IMR-90 (cell line): Measurements from ENCODE around the gene NEK11. TPM values are rescaled to one million over a fixed set of nuclear protein-coding genes. Genes with fewer than 3 reads are reported as not detected.

Experiments used
- ATAC-seq: fragments of 200-7000 bp; cut with Tn5 transposase; 2 replicates; pipeline ENCODE4 v1.9.1; 2020; ENCODE audit warnings: low read depth, mild to moderate bottlenecking, moderate library complexity
- BruUV-seq: library from RNA; stranded (reverse); fragments of 400-500 nt; replicated peaks from 2 replicates; lab custom pipeline; 2021; lab: Mats Ljungman, UMichigan
- CTCF ChIA-PET: fragments of 300-600 bp; formaldehyde crosslinking; extraction: SDS; loops from one replicate; lab custom pipeline; 2021; ENCODE audit warnings: antibody characterized with exemption; lab: Yijun Ruan, JAX
- POLR2A ChIA-PET: fragments of 300-600 bp; sonication (Branson Sonifier 250); formaldehyde crosslinking; loops from one replicate; lab custom pipeline; 2022; ENCODE audit warnings: antibody characterized with exemption; ENCODE audit not compliant: unreplicated experiment; lab: Charles Lee
- DNase-seq: peaks from one replicate; pipeline ENCODE4 v3.0.0; 2013
- H2AFZ ChIP-seq: replicated peaks from 2 replicates; pipeline ENCODE3; 2013; ENCODE audit warnings: low read length, mild to moderate bottlenecking; ENCODE audit not compliant: poor library complexity
- H2AK5ac ChIP-seq: 2 replicates; pipeline ENCODE4 v1.6.1; 2013; ENCODE audit warnings: low read depth, low read length, inconsistent platforms
- H2AK9ac ChIP-seq: replicated peaks from 2 replicates; pipeline ENCODE3; 2013; ENCODE audit warnings: mild to moderate bottlenecking, low read depth, low read length, moderate library complexity; ENCODE audit not compliant: poor library complexity
- H2BK120ac ChIP-seq: 2 replicates; pipeline ENCODE4 v1.6.1; 2013; ENCODE audit warnings: low read depth, low read length, inconsistent platforms
- H2BK15ac ChIP-seq: 3 replicates; pipeline ENCODE4 v1.6.1; 2013; ENCODE audit warnings: low read depth, low read length, inconsistent platforms
- H2BK20ac ChIP-seq: 2 replicates; pipeline ENCODE4 v1.6.1; 2013; ENCODE audit warnings: low read depth, mild to moderate bottlenecking, inconsistent platforms, low read length, moderate library complexity
- H2BK5ac ChIP-seq: 2 replicates; pipeline ENCODE4 v1.6.1; 2013; ENCODE audit warnings: mild to moderate bottlenecking, low read depth, low read length, inconsistent platforms; ENCODE audit not compliant: poor library complexity, severe bottlenecking
- H3K14ac ChIP-seq: replicated peaks from 2 replicates; pipeline ENCODE4 v1.6.1; 2013; ENCODE audit warnings: low read depth, low read length, inconsistent platforms
- H3K18ac ChIP-seq: 2 replicates; pipeline ENCODE4 v1.6.1; 2013; ENCODE audit warnings: low read depth, low read length, control low read depth
- H3K23ac ChIP-seq: 2 replicates; pipeline ENCODE4 v1.6.1; 2013; ENCODE audit warnings: low read depth, low read length, inconsistent platforms
- H3K27ac ChIP-seq: 2 replicates; pipeline ENCODE4 v1.5.1; 2013; ENCODE audit warnings: mild to moderate bottlenecking, control low read depth, low read length; ENCODE audit not compliant: insufficient read depth
- H3K27me3 ChIP-seq: 2 replicates; pipeline ENCODE4 v1.6.1; 2013; ENCODE audit warnings: low read length; ENCODE audit not compliant: control insufficient read depth, insufficient read depth
- H3K36me3 ChIP-seq: 2 replicates; pipeline ENCODE4 v1.6.1; 2013; ENCODE audit warnings: low read length, mixed read lengths; ENCODE audit not compliant: control insufficient read depth, insufficient read depth
- H3K4ac ChIP-seq: 2 replicates; pipeline ENCODE4 v1.6.1; 2013; ENCODE audit warnings: low read depth, low read length, inconsistent platforms
- H3K4me1 ChIP-seq: 2 replicates; pipeline ENCODE4 v1.6.1; 2013; ENCODE audit warnings: low read length, mixed read lengths; ENCODE audit not compliant: control insufficient read depth, insufficient read depth
- H3K4me2 ChIP-seq: 2 replicates; pipeline ENCODE4 v1.6.1; 2013; ENCODE audit warnings: low read depth, mild to moderate bottlenecking, control low read depth, low read length, moderate library complexity
- H3K4me3 ChIP-seq: 2 replicates; pipeline ENCODE4 v1.5.1; 2013; ENCODE audit warnings: low read depth, mild to moderate bottlenecking, control low read depth, low read length, moderate library complexity; ENCODE audit not compliant: insufficient read depth
- H3K56ac ChIP-seq: 2 replicates; pipeline ENCODE4 v1.6.1; 2013; ENCODE audit warnings: low read length, inconsistent platforms; ENCODE audit not compliant: insufficient read depth; ENCODE audit errors: extremely low read depth
- H3K79me1 ChIP-seq, 2 experiments: 2 replicates each; pipeline ENCODE4 v1.6.1; 2013; ENCODE audit warnings: low read length in 2 of 2, inconsistent platforms in 1 of 2, low read depth in 1 of 2
- H3K9ac ChIP-seq: 2 replicates; pipeline ENCODE4 v1.6.1; 2013; ENCODE audit warnings: low read depth, low read length, control low read depth
- H3K9me1 ChIP-seq: 2 replicates; pipeline ENCODE4 v1.6.1; 2013; ENCODE audit warnings: low read length, inconsistent platforms; ENCODE audit not compliant: insufficient read depth
- H3K9me3 ChIP-seq: 2 replicates; pipeline ENCODE4 v1.6.1; 2013; ENCODE audit warnings: low read length; ENCODE audit not compliant: control insufficient read depth, insufficient read depth
- H4K20me1 ChIP-seq: 2 replicates; pipeline ENCODE4 v1.6.1; 2013; ENCODE audit warnings: low read length, inconsistent platforms; ENCODE audit not compliant: insufficient read depth
- H4K5ac ChIP-seq: 2 replicates; pipeline ENCODE4 v1.6.1; 2013; ENCODE audit warnings: mild to moderate bottlenecking, low read depth, low read length, control low read depth
- H4K8ac ChIP-seq, 2 experiments: 2 replicates each; pipeline ENCODE4 v1.6.1; 2013; ENCODE audit warnings: low read depth in 2 of 2, low read length in 2 of 2, control low read depth in 1 of 2, inconsistent platforms in 1 of 2
- H4K91ac ChIP-seq: 2 replicates; pipeline ENCODE4 v1.6.1; 2013; ENCODE audit warnings: low read depth, low read length, inconsistent platforms; ENCODE audit not compliant: insufficient read depth
- BHLHE40 ChIP-seq: fragments of 150-350 bp; IDR thresholded peaks from 2 replicates; pipeline ENCODE4 v1.6.1; 2016; ENCODE audit warnings: mild to moderate bottlenecking, low read depth, low read length
- CEBPB ChIP-seq: IDR thresholded peaks from 2 replicates; pipeline ENCODE4 v1.6.1; 2012; ENCODE audit warnings: low read depth, low read length, improper control_type of control experiment
- CHD1 ChIP-seq: IDR thresholded peaks from 2 replicates; pipeline ENCODE4 v1.6.1; 2012; ENCODE audit warnings: low read depth, low read length, improper control_type of control experiment
- CTCF ChIP-seq: conservative IDR thresholded peaks from 2 replicates; pipeline ENCODE4 v1.5.1; 2012; ENCODE audit warnings: mild to moderate bottlenecking, low read depth, low read length, improper control_type of control experiment
- ELK1 ChIP-seq: fragments of 150-350 bp; IDR thresholded peaks from 2 replicates; pipeline ENCODE4 v1.6.1; 2016; ENCODE audit warnings: low read depth, mild to moderate bottlenecking, low read length, moderate library complexity, borderline replicate concordance
- FOS ChIP-seq: fragments of 150-350 bp; IDR thresholded peaks from 2 replicates; pipeline ENCODE4 v1.6.1; 2016; ENCODE audit warnings: low read depth, low read length
- MAFK ChIP-seq: IDR thresholded peaks from 2 replicates; pipeline ENCODE4 v1.6.1; 2012; ENCODE audit warnings: low read depth, low read length, improper control_type of control experiment
- MAZ ChIP-seq: IDR thresholded peaks from 2 replicates; pipeline ENCODE4 v1.6.1; 2012; ENCODE audit warnings: low read depth, mild to moderate bottlenecking, low read length, improper control_type of control experiment, moderate library complexity, borderline replicate concordance
- MXI1 ChIP-seq: IDR thresholded peaks from 2 replicates; pipeline ENCODE4 v1.6.1; 2012; ENCODE audit warnings: low read depth, mild to moderate bottlenecking, low read length, moderate library complexity, borderline replicate concordance
- NFE2L2 ChIP-seq: fragments of 150-350 bp; IDR thresholded peaks from 2 replicates; pipeline ENCODE4 v1.6.1; 2016; ENCODE audit warnings: low read depth, mild to moderate bottlenecking, low read length
- POLR2A ChIP-seq: IDR thresholded peaks from 2 replicates; pipeline ENCODE4 v1.6.1; 2012; ENCODE audit warnings: mild to moderate bottlenecking, low read depth, low read length
- RAD21 ChIP-seq: IDR thresholded peaks from 2 replicates; pipeline ENCODE4 v1.6.1; 2012; ENCODE audit warnings: low read length, improper control_type of control experiment
- RCOR1 ChIP-seq: IDR thresholded peaks from 2 replicates; pipeline ENCODE4 v1.6.1; 2012; ENCODE audit warnings: mild to moderate bottlenecking, low read length, improper control_type of control experiment; ENCODE audit not compliant: insufficient replicate concordance
- RFX5 ChIP-seq: IDR thresholded peaks from 2 replicates; pipeline ENCODE4 v1.8.0; 2012; ENCODE audit warnings: low read depth, mild to moderate bottlenecking, low read length, moderate library complexity
- SMC3 ChIP-seq: fragments of 150-350 bp; IDR thresholded peaks from 2 replicates; pipeline ENCODE4 v1.6.1; 2016; ENCODE audit warnings: low read depth, mild to moderate bottlenecking, antibody characterized with exemption, low read length, moderate library complexity
- WGBS, 2 experiments: methylation state at CpG; one replicate each; pipeline versions ENCODE4 v1.1.5 to v1.1.7; 2013; ENCODE audit warnings: missing lambda C conversion rate in 2 of 2; ENCODE audit not compliant: insufficient read length in 1 of 2; ENCODE audit errors: extremely low coverage in 2 of 2; 5-methylcytosine and 5-hydroxymethylcytosine counted together
- dilution Hi-C: fragments of 300-500 bp; cut with HindIII; formaldehyde crosslinking; loops from one replicate; pipeline ENCODE4 v1.14.3; 2018; ENCODE audit warnings: low sequenced_read_pairs; ENCODE audit not compliant: unreplicated experiment
- in situ Hi-C: fragments of 300-500 bp; cut with MboI; formaldehyde crosslinking; loops from 3 replicates; pipeline ENCODE4 v1.14.3; 2019; ENCODE audit warnings: low sequenced_read_pairs, inconsistent platforms, mixed read lengths
- intact Hi-C: fragments of 100-400 bp; cut with micrococcal nuclease; formaldehyde crosslinking; loops from 2 replicates; pipeline ENCODE4 v1.10.0; 2022
- polyA plus RNA-seq, 3 experiments: library from polyadenylated mRNA; depleted of rRNA; stranded (reverse); fragments of >200 nt; gene quantifications; 2 replicates each; pipeline ENCODE4 v1.2.3, GENCODE V29; 2012; ENCODE audit warnings: low replicate concordance in 1 of 3
- total RNA-seq: library from RNA; depleted of rRNA; stranded (reverse); fragments of >200 nt; gene quantifications from 2 replicates; pipeline ENCODE4 v1.2.3, GENCODE V29; 2012
- TF ChIP-seq, protein P1 (sequence below): fragments of 150-350 bp; IDR thresholded peaks from 2 replicates; pipeline ENCODE4 v1.6.1; 2017; ENCODE audit warnings: mild to moderate bottlenecking, antibody characterized with exemption, low read length, low read depth

Gene NEK11
- total and polyA plus RNA-seq, 2 of the 4 experiments (the other 2 are of a cell fraction): 1.1 to 1.6 TPM

GRCh38 chr3:131158434-131158833 lies 131.8 kb downstream of the NEK11 start:
- Histone ChIP-seq H3K23ac (no peak overlapping the region), H2BK120ac (no peak overlapping the region), H2AFZ (no peak overlapping the region), H3K36me3 (no peaks in the 10 kb centered on the region), H4K5ac (no peak overlapping the region), H3K4me3 (no peak overlapping the region), H3K4me2 (no peak overlapping the region), H3K9me3 (no peaks in the 10 kb centered on the region), H3K14ac (no peak overlapping the region), H2BK15ac (no peak overlapping the region), H3K9ac (no peak overlapping the region), H2AK5ac (no peak overlapping the region), H3K79me1 (no peaks in the 10 kb centered on the region), H3K4me1 (no peaks in the 10 kb centered on the region), H2BK20ac (no peak overlapping the region), H3K4ac (no peak overlapping the region), H3K18ac (no peak overlapping the region), H3K27me3 (no peaks in the 10 kb centered on the region), H2AK9ac (no peak overlapping the region), H3K27ac (no peak overlapping the region), H3K9me1 (no peaks in the 10 kb centered on the region), H2BK5ac (no peak overlapping the region), H4K91ac (no peak overlapping the region), H4K20me1 (no peaks in the 10 kb centered on the region), H4K8ac (no peak overlapping the region), H3K56ac (no peak overlapping the region)
- intact Hi-C loops (no loop called here), dilution Hi-C loops (no loop called here), in situ Hi-C loops (no loop called here)
- WGBS, 2 experiments: no CpG with 5 or more reads among the region's 4 CpGs
- ChIA-PET POLR2A (no interaction called here), CTCF (no interaction called here)
- BruUV-seq: no TSS peak
- TF ChIP-seq SMC3 (no peak), MAFK (no peak), RAD21 (no peak), RCOR1 (no peak), CHD1 (no peak), FOS (no peak), POLR2A (no peak), NFE2L2 (no peak), MXI1 (no peak), ELK1 (no peak), RFX5 (no peak), BHLHE40 (no peak), MAZ (no peak), CTCF (no peak), CEBPB (no peak)
- TF ChIP-seq, protein P1, sequence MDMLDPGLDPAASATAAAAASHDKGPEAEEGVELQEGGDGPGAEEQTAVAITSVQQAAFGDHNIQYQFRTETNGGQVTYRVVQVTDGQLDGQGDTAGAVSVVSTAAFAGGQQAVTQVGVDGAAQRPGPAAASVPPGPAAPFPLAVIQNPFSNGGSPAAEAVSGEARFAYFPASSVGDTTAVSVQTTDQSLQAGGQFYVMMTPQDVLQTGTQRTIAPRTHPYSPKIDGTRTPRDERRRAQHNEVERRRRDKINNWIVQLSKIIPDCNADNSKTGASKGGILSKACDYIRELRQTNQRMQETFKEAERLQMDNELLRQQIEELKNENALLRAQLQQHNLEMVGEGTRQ: no peak
- ATAC-seq (no peak), DNase-seq (no peak)
